Lung (tissue), 12 donors: ENCODE results near the gene C9orf50. TPM values are rescaled to one million over a fixed set of nuclear protein-coding genes. Genes with fewer than 3 reads are reported as not detected.

Source experiments
- ATAC-seq: fragments of 200-7000 bp; cut with Tn5 transposase; one replicate; pipeline ENCODE4 v1.9.1; 2020; ENCODE audit warnings: moderate number of reproducible peaks; ENCODE audit not compliant: insufficient read depth, low FRiP score
- DNase-seq, 3 donors: peaks; one replicate each; pipeline ENCODE4 v3.0.0-alpha.2; 2013 to 2017
- H3K27ac ChIP-seq, 2 donors: one replicate each; pipeline ENCODE4 v1.5.1; 2013; ENCODE audit warnings: mild to moderate bottlenecking in 2 of 2, moderate library complexity in 2 of 2, control low read depth in 1 of 2, inconsistent platforms in 1 of 2, low read depth in 1 of 2, low read length in 1 of 2
- H3K27me3 ChIP-seq, 3 donors: one replicate each; pipeline ENCODE4 v1.5.1; 2013; ENCODE audit warnings: low read length in 2 of 3; ENCODE audit not compliant: control insufficient read depth in 3 of 3, insufficient read depth in 3 of 3
- H3K36me3 ChIP-seq, 4 donors: one replicate each; pipeline ENCODE4 v1.5.1; 2013; ENCODE audit warnings: low read length in 4 of 4, mild to moderate bottlenecking in 1 of 4, moderate library complexity in 1 of 4; ENCODE audit not compliant: control insufficient read depth in 4 of 4, insufficient read depth in 4 of 4
- H3K4me1 ChIP-seq, 5 donors: one replicate each; pipeline ENCODE4 v1.5.1; 2013; ENCODE audit warnings: low read length in 5 of 5, mild to moderate bottlenecking in 2 of 5, moderate library complexity in 1 of 5; ENCODE audit not compliant: control insufficient read depth in 5 of 5, insufficient read depth in 5 of 5
- H3K4me3 ChIP-seq: one replicate; pipeline ENCODE4 v1.5.1; 2013; ENCODE audit warnings: mild to moderate bottlenecking, control low read depth, moderate library complexity
- H3K9ac ChIP-seq, 2 donors: one replicate each; pipeline ENCODE4 v1.5.1; 2013; ENCODE audit warnings: low read length in 2 of 2, control low read depth in 1 of 2; ENCODE audit not compliant: insufficient read depth in 1 of 2
- H3K9me3 ChIP-seq, 4 donors: one replicate each; pipeline ENCODE4 v1.5.1; 2013; ENCODE audit warnings: low read length in 3 of 4, mild to moderate bottlenecking in 1 of 4, moderate library complexity in 1 of 4; ENCODE audit not compliant: control insufficient read depth in 4 of 4, insufficient read depth in 3 of 4
- WGBS, 2 donors: extraction: QIAGEN DNeasy Blood & Tissue Kit; methylation state at CpG; one replicate each; pipeline ENCODE4 v1.1.7; 2013; 5-methylcytosine and 5-hydroxymethylcytosine counted together
- polyA plus RNA-seq, 2 donors: library from polyadenylated mRNA; stranded (reverse); fragments of 200-250 nt; gene quantifications; one replicate each; pipeline ENCODE4 v1.2.1, GENCODE V29; 2013
- total RNA-seq, 2 donors: library from RNA; depleted of rRNA in 1 of 2; stranded (reverse); fragments of >200 nt in 1 of 2; gene quantifications; one replicate each; pipeline ENCODE4 v1.2.1, GENCODE V29; 2014 to 2021
- TF ChIP-seq, protein P1 (sequence below): IDR thresholded peaks from 2 replicates; pipeline ENCODE4 v1.5.1; 2012; ENCODE audit warnings: mild to moderate bottlenecking; ENCODE audit errors: control extremely low read depth, extremely low read depth
- donor health status: control.
- donor health status: control.
- donor health status: Bipolar disorder and iron deficiency.
- donor health status: healthy.
- donor health status: DM: yes; HTN: yes; CAD: no.

C9orf50 gene
- total and polyA plus RNA-seq, 4 donors = 0.15 to 0.28 TPM; not detected in 2

DNA sequence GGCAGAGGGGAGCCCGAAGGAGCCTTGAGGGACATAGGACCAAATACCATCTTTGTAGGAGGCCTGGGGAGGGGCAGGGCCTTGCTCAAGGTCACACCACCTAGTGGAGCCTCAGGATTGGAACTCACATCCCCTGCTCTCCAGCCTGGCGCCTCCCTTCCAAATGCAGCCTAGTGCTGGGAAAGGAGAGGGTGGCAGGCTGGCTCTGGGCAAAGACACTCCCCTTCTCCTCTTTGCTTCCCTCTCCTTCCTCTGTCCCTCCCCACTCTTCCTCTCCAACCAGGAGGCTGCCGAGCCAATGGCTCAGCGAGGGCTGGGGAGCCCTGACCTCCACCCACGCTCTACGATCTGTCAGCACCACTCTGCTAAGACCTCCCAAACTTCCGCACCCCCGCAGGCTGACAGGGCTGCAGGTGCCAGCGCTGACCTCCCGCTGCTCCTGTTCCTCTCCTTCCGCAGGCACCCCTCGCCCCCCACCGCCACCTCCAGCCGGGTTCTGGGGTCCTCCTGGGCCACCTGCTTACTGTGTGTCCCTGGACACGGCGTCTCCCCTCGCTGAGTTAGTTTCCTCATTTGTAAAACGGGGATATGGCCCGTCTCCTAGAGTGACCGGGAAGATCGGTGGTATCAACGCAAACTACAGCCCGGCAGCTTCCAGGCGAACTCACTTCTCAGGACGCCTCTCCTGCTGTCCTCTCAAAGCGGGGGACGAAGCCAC lies 52.9 kb downstream of the C9orf50 start:
- Histone ChIP-seq H3K9ac (no peak overlapping the region), H3K27me3 (no peaks in the 10 kb centered on the region), H3K4me1 (peaks cover 0 to 29% (median 13%) of the 10 kb centered on the region in 5 donors), H3K27ac (peak overlapping the region in 1 of 2 donors; percentile 5), H3K36me3 (no peaks in the 10 kb centered on the region), H3K4me3 (peak overlapping the region; percentile 19), H3K9me3 (no peaks in the 10 kb centered on the region)
- DNase-seq (peak in 2 of 3 donors; percentile 42 to 48), ATAC-seq (peak; percentile 29)
- TF ChIP-seq, protein P1, sequence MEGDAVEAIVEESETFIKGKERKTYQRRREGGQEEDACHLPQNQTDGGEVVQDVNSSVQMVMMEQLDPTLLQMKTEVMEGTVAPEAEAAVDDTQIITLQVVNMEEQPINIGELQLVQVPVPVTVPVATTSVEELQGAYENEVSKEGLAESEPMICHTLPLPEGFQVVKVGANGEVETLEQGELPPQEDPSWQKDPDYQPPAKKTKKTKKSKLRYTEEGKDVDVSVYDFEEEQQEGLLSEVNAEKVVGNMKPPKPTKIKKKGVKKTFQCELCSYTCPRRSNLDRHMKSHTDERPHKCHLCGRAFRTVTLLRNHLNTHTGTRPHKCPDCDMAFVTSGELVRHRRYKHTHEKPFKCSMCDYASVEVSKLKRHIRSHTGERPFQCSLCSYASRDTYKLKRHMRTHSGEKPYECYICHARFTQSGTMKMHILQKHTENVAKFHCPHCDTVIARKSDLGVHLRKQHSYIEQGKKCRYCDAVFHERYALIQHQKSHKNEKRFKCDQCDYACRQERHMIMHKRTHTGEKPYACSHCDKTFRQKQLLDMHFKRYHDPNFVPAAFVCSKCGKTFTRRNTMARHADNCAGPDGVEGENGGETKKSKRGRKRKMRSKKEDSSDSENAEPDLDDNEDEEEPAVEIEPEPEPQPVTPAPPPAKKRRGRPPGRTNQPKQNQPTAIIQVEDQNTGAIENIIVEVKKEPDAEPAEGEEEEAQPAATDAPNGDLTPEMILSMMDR = no peak
- 3 to 4% methylated on average over 27 of the region's 27 CpGs for WGBS, 2 donors

DNA sequence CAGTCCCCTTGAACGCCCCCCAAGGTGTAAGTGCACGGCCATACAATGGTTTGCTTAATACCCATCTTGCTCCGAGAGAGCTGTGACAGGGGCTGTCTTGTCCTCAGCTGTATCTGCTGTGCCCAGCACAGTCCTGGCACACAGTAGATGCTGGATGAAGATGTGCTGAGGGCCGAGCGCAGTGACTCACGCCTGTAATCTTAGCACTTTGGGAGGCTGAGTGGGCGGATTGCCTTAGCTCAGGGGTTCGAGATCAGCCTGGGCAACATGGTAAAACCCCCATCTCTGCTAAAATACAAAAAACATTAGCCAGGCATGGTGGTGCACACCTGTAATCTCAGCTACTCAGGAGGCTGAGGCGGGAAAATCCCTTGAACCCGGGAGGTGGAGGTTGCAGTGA lies 53.6 kb downstream of the C9orf50 start:
- Histone ChIP-seq H3K27ac (no peak overlapping the region), H3K27me3 (no peaks in the 10 kb centered on the region), H3K9ac (no peak overlapping the region), H3K4me1 (peaks cover 0 to 30% (median 13%) of the 10 kb centered on the region in 5 donors), H3K36me3 (no peaks in the 10 kb centered on the region), H3K9me3 (no peaks in the 10 kb centered on the region), H3K4me3 (no peak overlapping the region)
- no peak for DNase-seq
- TF ChIP-seq, protein P1 = no peak
- no peak for ATAC-seq
- WGBS, 2 donors = 86 to 93% methylated on average over 10 of the region's 10 CpGs

DNA sequence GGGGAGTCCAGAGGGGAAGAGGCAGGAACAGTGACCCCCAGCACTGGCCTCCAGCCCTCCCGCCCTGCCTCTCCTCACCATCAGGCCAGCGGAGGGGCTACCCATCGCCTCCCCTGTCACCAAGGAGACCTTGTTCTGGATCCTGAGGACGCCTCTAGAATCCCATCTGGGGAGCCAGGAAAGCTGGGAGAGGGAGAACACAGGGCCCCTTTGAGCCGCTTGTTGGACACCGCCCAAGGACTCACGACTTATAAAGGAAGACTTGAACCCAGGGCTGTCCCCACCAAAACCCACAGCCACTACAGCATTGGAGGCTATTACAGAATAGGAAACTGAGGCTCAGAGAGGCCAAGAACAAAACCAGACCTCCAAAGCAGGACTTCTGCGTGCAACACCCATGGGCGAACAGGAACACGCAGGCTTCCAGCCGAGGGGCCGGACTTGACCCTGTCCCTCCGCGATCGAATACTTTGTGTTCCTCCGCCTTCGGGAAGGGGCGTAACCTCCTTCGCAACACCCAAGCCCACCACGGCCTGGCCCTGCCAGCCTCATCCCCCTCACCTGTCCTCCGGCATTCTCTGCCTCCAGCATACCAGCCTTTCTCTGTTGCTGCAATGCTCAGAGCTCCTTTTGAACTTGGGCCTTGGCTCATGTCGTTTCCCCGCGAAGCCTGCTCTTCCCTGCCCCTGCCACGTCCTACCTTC lies 54.2 kb downstream of the C9orf50 start:
- no peaks in the 10 kb centered on the region for H3K36me3 ChIP-seq
- peaks cover 0 to 36% (median 15%) of the 10 kb centered on the region in 5 donors for H3K4me1 ChIP-seq
- H3K27me3 ChIP-seq = no peaks in the 10 kb centered on the region
- 94 to 95% methylated on average over 25 of the region's 25 CpGs for WGBS, 2 donors
- no peak for DNase-seq
- no peaks in the 10 kb centered on the region for H3K9me3 ChIP-seq
- no peak overlapping the region for H3K27ac ChIP-seq
- no peak overlapping the region for H3K4me3 ChIP-seq
- no peak for ATAC-seq
- H3K9ac ChIP-seq = no peak overlapping the region
- TF ChIP-seq, protein P1 = no peak
